GM12878 (cell line): ENCODE data around the gene MGAT4B. TPM values are rescaled to one million over a fixed set of nuclear protein-coding genes. Genes with fewer than 3 reads are reported as not detected.

Experiments used
- ATAC-seq: fragments of 200-7000 bp; cut with Tn5 transposase; 3 replicates; pipeline ENCODE4 v1.9.1; 2020; ENCODE audit warnings: mild to moderate bottlenecking, moderate library complexity
- BruUV-seq: library from RNA; stranded (reverse); fragments of 400-500 nt; replicated peaks from 2 replicates; lab custom pipeline; 2021; lab: Mats Ljungman, UMichigan
- CTCF ChIA-PET: fragments of 300-600 bp; sonication (Branson Sonifier 250); formaldehyde crosslinking; extraction: SDS; loops from one replicate; lab custom pipeline; 2021; ENCODE audit warnings: inconsistent platforms; lab: Yijun Ruan, JAX
- POLR2A ChIA-PET: fragments of 350-600 bp; formaldehyde crosslinking; extraction: SDS; loops from one replicate; lab custom pipeline; 2021; ENCODE audit warnings: inconsistent platforms; lab: Charles Lee
- RAD21 ChIA-PET: fragments of 300-600 bp; sonication (Branson Sonifier 250); formaldehyde crosslinking; loops from one replicate; lab custom pipeline; 2023; ENCODE audit warnings: antibody characterized with exemption; ENCODE audit not compliant: unreplicated experiment; lab: Charles Lee
- SMC1A ChIA-PET: fragments of 300-600 bp; sonication (Branson Sonifier 250); formaldehyde crosslinking; loops from one replicate; lab custom pipeline; 2023; ENCODE audit not compliant: unreplicated experiment, uncharacterized antibody; lab: Charles Lee
- DNase-seq: peaks from one replicate; pipeline ENCODE4 v3.0.0-alpha.2; 2011; ENCODE audit warnings: low read depth, low spot score
- FAIRE-seq: peaks from 3 replicates; lab custom pipeline; 2011; peaks lifted over from hg19 to GRCh38; lab: Jason Lieb, UNC
- H2AFZ ChIP-seq: 2 replicates; pipeline ENCODE4 v1.6.0; 2011; ENCODE audit warnings: low read depth, low read length, control low read depth; ENCODE audit not compliant: control insufficient read depth
- H3K27ac ChIP-seq: 2 replicates; pipeline ENCODE4 v1.5.1; 2011; ENCODE audit warnings: control low read depth; ENCODE audit not compliant: control insufficient read depth, insufficient read depth
- H3K27me3 ChIP-seq, 2 experiments: replicated peaks in 1 of 2; 2 replicates each; pipeline versions ENCODE4 v1.6.0 to v1.6.1; 2011; ENCODE audit warnings: low read length in 1 of 2; ENCODE audit not compliant: control insufficient read depth in 2 of 2, insufficient read depth in 2 of 2
- H3K36me3 ChIP-seq, 2 experiments: 2 replicates each; pipeline ENCODE4 v1.5.1; 2011; ENCODE audit warnings: low read length in 1 of 2; ENCODE audit not compliant: control insufficient read depth in 2 of 2, insufficient read depth in 2 of 2
- H3K4me1 ChIP-seq: 2 replicates; pipeline ENCODE4 v1.6.1; 2011; ENCODE audit warnings: mild to moderate bottlenecking, low read length, moderate library complexity, mixed read lengths; ENCODE audit not compliant: control insufficient read depth, insufficient read depth
- H3K4me2 ChIP-seq: 2 replicates; pipeline ENCODE4 v1.6.0; 2011; ENCODE audit warnings: control low read depth; ENCODE audit not compliant: control insufficient read depth, insufficient read depth
- H3K4me3 ChIP-seq: fragments of 200-600 bp; sonication (generic); 2 replicates; pipeline ENCODE4 v1.5.1; 2016
- H3K79me2 ChIP-seq: 2 replicates; pipeline ENCODE4 v1.6.0; 2011; ENCODE audit warnings: low read length; ENCODE audit not compliant: control insufficient read depth, insufficient read depth
- H3K9ac ChIP-seq: 2 replicates; pipeline ENCODE4 v1.8.0; 2011; ENCODE audit warnings: low read length, control low read depth, mixed read lengths; ENCODE audit not compliant: control insufficient read depth, insufficient read depth
- H3K9me3 ChIP-seq: replicated peaks from 3 replicates; pipeline ENCODE4 v1.5.1; 2011; ENCODE audit warnings: mild to moderate bottlenecking, low read length; ENCODE audit not compliant: control insufficient read depth, insufficient read depth
- H4K20me1 ChIP-seq: 2 replicates; pipeline ENCODE4 v1.6.0; 2011; ENCODE audit not compliant: control insufficient read depth, insufficient read depth
- BACH1 ChIP-seq: fragments of 450-650 bp; IDR thresholded peaks from 2 replicates; pipeline ENCODE4 v1.6.1; 2017; ENCODE audit warnings: mild to moderate bottlenecking, borderline replicate concordance
- HDGF ChIP-seq: fragments of 450-650 bp; IDR thresholded peaks from 2 replicates; pipeline ENCODE4 v1.6.1; 2016; ENCODE audit warnings: antibody characterized with exemption
- NR2F1 ChIP-seq: fragments of 450-650 bp; conservative IDR thresholded peaks from 2 replicates; pipeline ENCODE4 v1.6.1; 2017; ENCODE audit warnings: mild to moderate bottlenecking
- TAF1 ChIP-seq: IDR thresholded peaks from 2 replicates; pipeline ENCODE4 v1.6.1; 2011; ENCODE audit warnings: mild to moderate bottlenecking, low read depth, low read length, borderline replicate concordance
- WGBS: methylation state at CpG from one replicate; pipeline ENCODE4 v1.1.6; 2016; ENCODE audit warnings: low lambda C conversion rate; ENCODE audit not compliant: insufficient replicate concordance, insufficient coverage; ENCODE audit errors: missing lambda C conversion rate; 5-methylcytosine and 5-hydroxymethylcytosine counted together
- in situ Hi-C: fragments of 300-500 bp; cut with MboI; formaldehyde crosslinking; loops from 9 replicates; pipeline ENCODE4 v1.14.3; 2018; ENCODE audit warnings: mixed read lengths
- intact Hi-C: fragments of 100-400 bp; cut with micrococcal nuclease; formaldehyde crosslinking; loops from one replicate; pipeline ENCODE4 v1.14.2; 2022; ENCODE audit not compliant: unreplicated experiment
- polyA plus RNA-seq, 11 experiments: library from polyadenylated mRNA; depleted of rRNA in 4 of 11; unstranded in 6 of 11; stranded (reverse) in 5 of 11; fragments of >200 nt; fragmentation: Nextera tagmentation in 4 of 11; fragmentation: Illumina TruSeq in 1 of 11; extraction: Ambion mirVana in 4 of 11; extraction: Trizol in 1 of 11; gene quantifications; 1 replicate in 1 of 11; 2 replicates in 10 of 11; pipeline versions ENCODE4 v1.2.1 to v1.2.3, GENCODE V29; 2011 to 2016; ENCODE audit warnings: inconsistent platforms in 2 of 11, missing spikeins in 2 of 11, low read depth in 1 of 11
- total RNA-seq, 4 experiments: library from RNA; depleted of rRNA in 3 of 4; stranded (reverse); fragments of >200 nt in 3 of 4; fragmentation: Illumina TruSeq in 1 of 4; extraction: Trizol in 1 of 4; gene quantifications; 2 replicates each; pipeline versions ENCODE4 v1.2.1 to v1.2.3, GENCODE V29; 2013 to 2021
- TF ChIP-seq, protein P1 (sequence below): fragments of 450-650 bp; formaldehyde crosslinking; IDR thresholded peaks from 2 replicates; pipeline ENCODE4 v1.4.0; 2022; ENCODE audit warnings: mild to moderate bottlenecking, moderate library complexity

MGAT4B gene
- total and polyA plus RNA-seq, 10 of the 15 experiments (the other 5 are each of a cell fraction or from before 2014, with no cell fraction given), result 0.60 to 82.5 (median 34.4) TPM; not detected in 1

DNA sequence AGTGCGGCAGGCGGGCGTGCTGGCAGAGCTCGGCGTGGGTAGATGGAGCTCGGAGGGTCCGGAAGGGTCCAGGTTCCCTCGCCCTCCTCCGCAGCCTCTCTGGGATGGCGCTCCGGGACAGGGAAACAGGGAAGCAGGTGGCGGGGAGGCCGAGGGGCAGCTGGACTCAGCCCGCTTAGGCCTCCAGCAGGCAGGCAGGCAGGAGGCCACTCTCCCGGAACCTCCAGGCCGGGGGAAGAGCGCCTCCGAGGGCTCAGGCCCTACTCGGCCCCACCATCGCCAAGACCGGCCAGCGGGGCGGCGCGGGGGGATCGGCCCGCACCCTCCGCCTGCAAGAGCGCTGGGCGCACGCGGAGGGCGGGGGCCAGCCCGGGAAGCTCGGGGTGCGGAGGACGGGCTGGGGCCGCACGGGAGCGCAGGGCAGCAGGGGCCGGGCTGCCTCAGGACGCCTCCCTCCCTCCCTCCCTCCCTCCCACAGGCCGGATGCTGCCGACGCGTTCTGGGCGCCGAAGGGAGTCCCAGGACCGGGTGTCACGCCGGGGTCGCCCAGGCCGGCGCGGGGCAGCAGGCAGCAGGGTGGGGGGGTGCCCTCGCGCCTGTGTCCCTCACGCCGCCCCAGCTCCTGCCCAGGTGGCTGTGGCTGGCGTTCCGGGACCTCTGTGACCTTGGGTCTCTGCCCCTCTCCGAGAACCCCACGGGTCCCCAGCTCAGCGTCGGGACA, 977 bp downstream of the MGAT4B start (continued):
- TF ChIP-seq NR2F1 (peak; percentile 72; the same call in 1 of the 2 replicates), TAF1 (no peak)

DNA sequence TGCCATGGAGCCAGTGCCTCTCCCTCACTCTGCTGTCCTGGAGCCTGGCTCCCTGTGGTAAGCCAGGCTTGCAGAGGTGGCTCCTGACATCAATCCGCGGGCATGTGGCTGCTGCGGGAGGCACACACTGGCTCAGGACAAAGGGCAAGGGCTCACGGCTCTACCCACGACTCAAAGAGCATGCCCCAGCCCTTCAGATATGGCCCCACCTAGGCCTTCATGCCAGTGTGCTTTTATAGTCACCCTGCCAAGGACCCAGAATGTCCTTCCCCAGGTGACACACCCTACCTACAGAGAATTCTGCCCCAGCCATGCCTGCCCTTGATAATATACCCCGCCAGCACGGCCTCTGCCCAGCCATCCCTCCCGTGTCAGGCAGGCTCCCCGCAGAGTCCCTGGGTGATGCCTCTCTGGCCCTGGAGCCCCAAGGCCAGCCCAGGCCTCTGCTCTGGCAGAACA, 1.6 kb downstream of the MGAT4B start:
- TSS peak; percentile 67 for BruUV-seq
- in situ Hi-C loops, result loop anchor here (25.0 kb wide), 1 partner anchor 1007 kb away; the partner anchor contains the start of gene MGAT1
- Histone ChIP-seq H3K27ac (peak overlapping the region; percentile 78), H3K9ac (peak overlapping the region; percentile 77), H3K9me3 (no peaks in the 10 kb centered on the region)
- RAD21 ChIA-PET, result interaction anchor here (0.5 to 1.7 kb wide), 5 partner anchors 15 to 102 kb away, joined by 3 to 6 read pairs (median 5); partner anchors contain the start of gene SQSTM1
- no peak for DNase-seq
- TF ChIP-seq HDGF, result 0 out of 2 replicates have a peak, but pooled peaks have one; percentile 58
- peak; percentile 4; the same call in 1 of the 2 replicates for TF ChIP-seq BACH1
- TF ChIP-seq, protein P1, sequence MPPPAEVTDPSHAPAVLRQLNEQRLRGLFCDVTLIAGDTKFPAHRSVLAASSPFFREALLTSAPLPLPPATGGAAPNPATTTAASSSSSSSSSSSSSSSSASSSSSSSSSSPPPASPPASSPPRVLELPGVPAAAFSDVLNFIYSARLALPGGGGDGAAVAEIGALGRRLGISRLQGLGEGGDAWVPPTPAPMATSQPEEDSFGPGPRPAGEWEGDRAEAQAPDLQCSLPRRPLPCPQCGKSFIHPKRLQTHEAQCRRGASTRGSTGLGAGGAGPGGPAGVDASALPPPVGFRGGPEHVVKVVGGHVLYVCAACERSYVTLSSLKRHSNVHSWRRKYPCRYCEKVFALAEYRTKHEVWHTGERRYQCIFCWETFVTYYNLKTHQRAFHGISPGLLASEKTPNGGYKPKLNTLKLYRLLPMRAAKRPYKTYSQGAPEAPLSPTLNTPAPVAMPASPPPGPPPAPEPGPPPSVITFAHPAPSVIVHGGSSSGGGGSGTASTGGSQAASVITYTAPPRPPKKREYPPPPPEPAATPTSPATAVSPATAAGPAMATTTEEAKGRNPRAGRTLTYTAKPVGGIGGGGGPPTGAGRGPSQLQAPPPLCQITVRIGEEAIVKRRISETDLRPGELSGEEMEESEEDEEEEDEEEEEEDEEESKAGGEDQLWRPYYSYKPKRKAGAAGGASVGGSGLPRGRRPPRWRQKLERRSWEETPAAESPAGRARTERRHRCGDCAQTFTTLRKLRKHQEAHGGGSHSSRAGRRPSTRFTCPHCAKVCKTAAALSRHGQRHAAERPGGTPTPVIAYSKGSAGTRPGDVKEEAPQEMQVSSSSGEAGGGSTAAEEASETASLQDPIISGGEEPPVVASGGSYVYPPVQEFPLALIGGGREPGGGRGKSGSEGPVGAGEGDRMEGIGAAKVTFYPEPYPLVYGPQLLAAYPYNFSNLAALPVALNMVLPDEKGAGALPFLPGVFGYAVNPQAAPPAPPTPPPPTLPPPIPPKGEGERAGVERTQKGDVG (CRISPR knock-in tag), result no peak
- TF ChIP-seq, all 136 proteins: peak for 2
- peak overlapping the region; percentile 80 for H3K4me3 ChIP-seq
- H3K4me1 ChIP-seq, result peaks cover 16% of the 10 kb centered on the region
- H4K20me1 ChIP-seq, result no peaks in the 10 kb centered on the region
- ChIA-PET CTCF (interaction anchor here (0.9 to 1.5 kb wide), 3 partner anchors 8 to 102 kb away, joined by 3 to 6 read pairs (median 4); partner anchors contain the start of gene SQSTM1), POLR2A (interaction anchor here (0.7 to 1.4 kb wide), 3 partner anchors 13 to 126 kb away, joined by 3 to 9 read pairs (median 3); no protein-coding TSS in a partner anchor), SMC1A (no interaction called here)
- FAIRE-seq (no peak), ATAC-seq (peak; percentile 9)
- H3K27me3 ChIP-seq, result no peaks in the 10 kb centered on the region
- H3K4me2 ChIP-seq, result peak overlapping the region; percentile 83
- intact Hi-C loops, result loop anchor here (2.0 to 5.0 kb wide), 2 partner anchors 54 to 102 kb away; partner anchors contain the start of genes MRNIP and TBC1D9B
- WGBS, result 81% methylated on average over 8 of the region's 9 CpGs
- no peak overlapping the region for H2AFZ ChIP-seq
- H3K36me3 ChIP-seq, result no peaks in the 10 kb centered on the region; a peak in 2 of 4 replicates
- peaks cover 31% of the 10 kb centered on the region for H3K79me2 ChIP-seq
